Large intestine (tissue), 3 donors: ENCODE measurements around the gene ATP9B. TPM values are rescaled to one million over a fixed set of nuclear protein-coding genes. Genes with fewer than 3 reads are reported as not detected.
"Not testable (repeated sequence)": the region's sequence is repeated elsewhere in the genome, so short reads cannot be mapped to it uniquely, and the experiment has no call there.

Source experiments
- DNase-seq, 2 donors: peaks; one replicate each; pipeline versions ENCODE4 v3.0.0 to v3.0.0-alpha.2; 2013
- H3K27ac ChIP-seq: one replicate; pipeline ENCODE4 v1.5.1; 2013; ENCODE audit warnings: low read length
- H3K27me3 ChIP-seq: 2 replicates; pipeline ENCODE4 v1.6.1; 2013; ENCODE audit warnings: low read length; ENCODE audit not compliant: control insufficient read depth, insufficient read depth
- H3K36me3 ChIP-seq: 2 replicates; pipeline ENCODE4 v1.6.1; 2013; ENCODE audit warnings: low read length; ENCODE audit not compliant: control insufficient read depth, insufficient read depth
- H3K4me1 ChIP-seq: one replicate; pipeline ENCODE4 v1.6.1; 2013; ENCODE audit warnings: low read length; ENCODE audit not compliant: control insufficient read depth, insufficient read depth
- H3K4me3 ChIP-seq: one replicate; pipeline ENCODE4 v1.5.1; 2013; ENCODE audit warnings: low read length
- H3K9me3 ChIP-seq: one replicate; pipeline ENCODE4 v1.6.1; 2013; ENCODE audit warnings: mild to moderate bottlenecking, low read depth, low read length, moderate library complexity; ENCODE audit not compliant: control insufficient read depth
- WGBS: methylation state at CpG from one replicate; pipeline ENCODE4 v1.1.5; 2013; ENCODE audit warnings: low lambda C conversion rate; ENCODE audit not compliant: insufficient coverage; 5-methylcytosine and 5-hydroxymethylcytosine counted together
- polyA plus RNA-seq: library from polyadenylated mRNA; unstranded; fragments of 120-200 nt; gene quantifications from one replicate; pipeline ENCODE4 v1.2.1, GENCODE V29; 2013

Gene ATP9B
- polyA plus RNA-seq, 1 donor, result 19.9 TPM

DNA sequence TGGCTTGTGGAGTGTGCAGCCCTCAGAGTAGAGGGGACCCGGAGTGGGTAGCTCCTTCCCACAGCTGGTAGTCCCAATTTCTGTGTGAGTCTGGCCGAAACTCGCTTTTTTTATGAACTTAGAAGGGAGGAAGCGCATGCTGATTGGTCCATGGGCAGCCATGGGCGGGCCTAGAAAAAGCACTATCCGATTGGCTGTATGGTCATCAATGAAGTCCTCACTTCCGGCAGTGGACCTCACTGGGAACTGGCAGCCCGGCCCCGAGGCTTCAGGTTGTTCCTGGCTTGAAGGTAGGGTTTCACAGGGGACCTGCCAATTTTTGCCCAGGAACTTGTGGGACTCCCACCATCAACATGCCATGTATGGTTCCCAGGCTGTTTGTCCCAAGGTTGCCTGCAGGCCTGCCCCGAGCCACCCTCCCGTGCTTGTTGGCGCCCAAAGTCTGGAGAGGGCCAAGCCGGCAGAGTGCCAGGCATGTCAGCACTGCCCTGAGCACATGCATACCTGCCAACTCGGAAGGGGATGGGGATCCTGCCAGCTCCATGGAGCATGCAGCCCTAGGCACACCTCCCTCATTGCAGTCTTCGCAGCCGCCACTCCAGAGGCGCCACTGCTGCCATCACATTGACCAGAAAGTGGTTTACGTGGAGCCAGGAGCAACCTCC, 98.5 kb downstream of the ATP9B start:
- Histone ChIP-seq H3K27me3 (no peaks in the 10 kb centered on the region), H3K4me1 (no peaks in the 10 kb centered on the region), H3K36me3 (peaks cover 29% of the 10 kb centered on the region), H3K9me3 (peaks cover 6% of the 10 kb centered on the region), H3K27ac (no peak overlapping the region), H3K4me3 (no peak overlapping the region)
- WGBS, result no CpG with 5 or more reads among the region's 18 CpGs
- no peak for DNase-seq

DNA sequence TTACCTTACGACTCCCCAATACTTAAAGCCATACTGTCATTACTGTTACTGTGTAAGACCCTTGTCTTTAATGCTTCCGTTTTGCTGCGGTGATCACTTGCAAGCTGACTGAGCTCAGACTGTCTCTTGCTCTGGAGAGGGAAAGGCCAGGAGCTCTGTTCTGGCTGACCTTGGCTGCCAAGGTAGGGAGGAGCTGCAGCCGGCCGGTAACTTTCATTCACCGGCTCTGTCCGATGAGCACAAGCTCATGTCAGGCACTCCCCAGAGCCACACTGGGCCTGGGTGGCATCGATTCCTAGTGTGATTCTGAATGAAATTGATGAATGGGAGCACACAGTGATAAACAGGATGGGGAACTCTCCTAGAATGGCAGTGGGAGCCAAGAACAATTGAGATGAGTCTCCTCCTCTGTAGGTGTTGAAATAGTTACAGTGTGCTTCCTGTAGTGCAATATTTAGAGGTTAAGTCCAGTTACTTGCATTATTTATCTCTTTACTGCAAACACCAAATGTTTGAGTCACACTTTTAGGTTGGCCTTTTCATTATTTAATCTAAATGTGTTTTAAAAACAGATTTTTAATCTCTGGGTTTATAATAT, 100.9 kb downstream of the ATP9B start:
- H3K36me3 ChIP-seq, result peaks cover 30% of the 10 kb centered on the region
- DNase-seq, result no peak
- H3K27ac ChIP-seq, result no peak overlapping the region
- no CpG with 5 or more reads among the region's 8 CpGs for WGBS
- no peaks in the 10 kb centered on the region for H3K4me1 ChIP-seq
- H3K27me3 ChIP-seq, result no peaks in the 10 kb centered on the region
- peaks cover 6% of the 10 kb centered on the region for H3K9me3 ChIP-seq
- no peak overlapping the region for H3K4me3 ChIP-seq

DNA sequence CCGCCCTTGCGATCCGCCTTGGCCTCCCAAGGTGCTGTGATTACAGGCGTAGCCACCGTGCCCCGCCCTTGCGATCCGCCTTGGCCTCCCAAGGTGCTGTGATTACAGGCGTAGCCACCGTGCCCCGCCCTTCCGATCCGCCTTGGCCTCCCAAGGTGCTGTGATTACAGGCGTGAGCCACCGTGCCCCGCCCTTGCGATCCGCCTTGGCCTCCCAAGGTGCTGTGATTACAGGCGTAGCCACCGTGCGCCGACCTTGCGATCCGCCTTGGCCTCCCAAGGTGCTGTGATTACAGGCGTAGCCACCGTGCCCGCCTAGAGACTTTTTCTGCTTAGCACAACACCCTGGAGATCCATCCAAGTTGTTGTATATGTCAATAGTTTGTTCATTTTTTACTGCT, 103.1 kb downstream of the ATP9B start:
- no CpG with 5 or more reads among the region's 27 CpGs for WGBS
- not testable (repeated sequence) for H3K4me1 ChIP-seq, H3K9me3 ChIP-seq, DNase-seq, H3K27me3 ChIP-seq, H3K4me3 ChIP-seq, H3K27ac ChIP-seq
- peaks cover 12% of the 10 kb centered on the region for H3K36me3 ChIP-seq

DNA sequence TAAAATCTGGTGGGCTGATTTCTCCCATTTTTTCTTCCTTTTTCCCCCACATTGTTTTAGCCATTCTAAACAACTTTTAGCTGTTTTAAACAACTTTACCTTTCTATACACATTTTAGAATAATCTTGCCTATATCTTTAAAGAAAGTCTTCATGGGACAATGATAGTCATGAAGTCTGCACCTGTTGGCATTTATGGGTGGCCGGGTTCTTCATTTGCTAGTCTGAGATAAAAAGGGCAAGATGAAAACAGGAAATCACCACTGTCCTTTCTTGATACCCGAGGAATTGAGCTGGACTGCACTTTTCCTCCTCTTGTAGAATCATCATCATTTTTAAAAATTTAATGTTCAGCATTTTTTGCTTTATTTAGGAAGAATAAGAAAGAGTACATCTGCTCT, 104.5 kb downstream of the ATP9B start:
- Histone ChIP-seq H3K4me1 (no peaks in the 10 kb centered on the region), H3K4me3 (no peak overlapping the region), H3K27ac (no peak overlapping the region), H3K27me3 (no peaks in the 10 kb centered on the region), H3K36me3 (peaks cover 6% of the 10 kb centered on the region), H3K9me3 (peaks cover 6% of the 10 kb centered on the region)
- WGBS, result no CpG with 5 or more reads among the region's 2 CpGs
- DNase-seq, result no peak

DNA sequence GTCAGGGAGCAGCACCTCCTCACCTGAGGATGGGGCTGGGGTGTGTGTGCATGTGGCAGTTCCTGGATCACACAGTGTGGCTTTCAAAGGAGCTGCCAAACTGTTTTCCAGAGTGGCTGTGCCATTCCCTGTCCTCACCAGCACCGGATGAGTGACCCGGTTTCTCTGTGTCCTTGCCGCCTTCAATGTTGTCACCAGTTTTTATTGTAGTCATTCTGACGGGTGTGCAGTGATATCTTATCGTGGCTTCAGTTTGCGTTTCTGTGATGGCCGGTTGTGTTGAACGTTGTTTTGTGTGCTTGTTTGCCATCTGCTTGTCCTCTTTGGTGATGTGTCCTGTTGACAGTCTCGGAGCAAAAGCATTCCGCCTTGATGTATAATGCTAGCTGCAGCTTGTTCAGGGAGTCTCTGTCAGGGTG, 108.9 kb downstream of the ATP9B start:
- Histone ChIP-seq H3K36me3 (peaks cover 6% of the 10 kb centered on the region), H3K27ac (no peak overlapping the region), H3K4me3 (no peak overlapping the region), H3K9me3 (no peaks in the 10 kb centered on the region), H3K4me1 (no peaks in the 10 kb centered on the region), H3K27me3 (no peaks in the 10 kb centered on the region)
- WGBS, result no CpG with 5 or more reads among the region's 10 CpGs
- peak in 1 of 2 donors; percentile 51 for DNase-seq

DNA sequence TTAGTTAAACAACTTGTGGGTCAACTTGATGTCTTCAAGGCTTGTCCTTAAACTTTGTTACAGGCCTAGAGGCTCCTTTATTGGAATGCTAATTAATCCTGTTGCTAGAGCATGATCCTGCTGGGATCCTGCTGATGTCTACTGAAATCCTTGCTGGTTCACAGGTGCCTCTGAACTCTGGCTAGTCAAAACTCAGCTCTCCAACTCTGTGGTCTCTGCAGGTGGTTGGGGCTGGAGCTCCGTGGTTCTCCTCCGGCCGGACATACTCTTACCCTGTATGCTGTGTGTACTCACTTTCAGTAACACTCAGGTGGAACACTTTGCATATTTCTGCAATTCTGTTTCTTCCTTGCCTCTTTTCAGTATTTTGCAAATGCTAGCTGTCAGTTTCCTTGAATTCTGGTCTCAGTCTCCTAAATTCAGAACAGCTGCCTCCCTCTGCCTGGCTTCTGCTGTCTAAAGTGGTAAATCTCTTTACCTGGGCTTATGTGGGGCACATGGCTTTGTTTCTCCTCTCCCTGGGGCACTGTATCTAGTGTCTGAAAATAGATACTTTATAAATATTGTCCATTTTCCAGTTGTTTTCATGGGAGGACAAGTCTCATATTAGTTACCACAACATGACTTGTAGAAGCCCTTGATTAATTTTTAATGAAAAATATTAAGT, 113.0 kb downstream of the ATP9B start:
- no CpG with 5 or more reads among the region's 3 CpGs for WGBS

DNA sequence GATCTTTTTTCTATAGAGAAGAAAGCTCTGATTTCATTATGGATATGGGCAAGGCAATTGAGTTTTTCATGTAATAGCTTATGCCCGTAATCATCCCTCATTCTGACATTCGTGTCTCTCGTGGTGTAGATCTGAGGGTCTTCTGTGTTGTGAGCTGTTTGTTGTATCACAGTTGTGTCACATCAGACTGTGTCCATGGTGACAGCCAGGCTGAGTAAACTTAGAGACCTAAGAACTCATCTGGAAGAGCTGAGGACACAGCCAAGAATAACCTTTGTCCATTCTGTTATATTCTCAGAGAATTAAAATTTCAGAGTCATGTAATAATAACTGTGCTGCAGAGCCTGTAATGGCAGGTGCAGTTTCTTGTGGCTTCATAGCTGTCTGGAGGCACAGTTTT, 116.5 kb downstream of the ATP9B start:
- Histone ChIP-seq H3K27ac (no peak overlapping the region), H3K9me3 (no peaks in the 10 kb centered on the region), H3K36me3 (peaks cover 5% of the 10 kb centered on the region), H3K4me1 (no peaks in the 10 kb centered on the region), H3K27me3 (no peaks in the 10 kb centered on the region), H3K4me3 (no peak overlapping the region)
- DNase-seq, result no peak
- WGBS, result no CpG with 5 or more reads among the region's 3 CpGs

More for the DNA sequence above, 113.0 kb downstream of the ATP9B start:
- H3K4me3 ChIP-seq, result no peak overlapping the region
- no peaks in the 10 kb centered on the region for H3K36me3 ChIP-seq
- no peaks in the 10 kb centered on the region for H3K9me3 ChIP-seq
- no peaks in the 10 kb centered on the region for H3K27me3 ChIP-seq
- no peaks in the 10 kb centered on the region for H3K4me1 ChIP-seq
- DNase-seq, result no peak
- H3K27ac ChIP-seq, result no peak overlapping the region

DNA sequence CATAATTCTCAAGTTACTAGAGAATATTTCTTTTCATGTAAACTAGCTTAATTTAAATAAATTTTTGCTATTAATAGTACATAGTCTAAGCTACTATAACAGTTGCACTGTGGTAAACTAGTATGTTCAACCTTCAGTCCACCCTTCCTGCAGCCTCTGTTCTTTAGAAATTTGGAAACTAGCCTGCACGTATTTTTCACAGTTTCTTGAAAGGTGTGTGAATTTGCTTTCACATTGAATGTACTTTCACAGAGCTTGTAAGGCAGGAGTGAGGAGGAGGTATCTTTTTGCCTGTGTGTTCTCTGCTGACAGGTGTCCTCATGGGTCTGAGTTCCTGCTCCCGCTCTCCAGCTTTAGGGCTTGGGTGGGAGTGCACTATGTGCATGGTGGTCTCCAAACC, 117.5 kb downstream of the ATP9B start:
- no CpG with 5 or more reads among the region's 2 CpGs for WGBS
- Histone ChIP-seq H3K4me3 (no peak overlapping the region), H3K36me3 (peaks cover 5% of the 10 kb centered on the region), H3K27ac (no peak overlapping the region), H3K27me3 (no peaks in the 10 kb centered on the region), H3K9me3 (no peaks in the 10 kb centered on the region), H3K4me1 (no peaks in the 10 kb centered on the region)
- no peak for DNase-seq

DNA sequence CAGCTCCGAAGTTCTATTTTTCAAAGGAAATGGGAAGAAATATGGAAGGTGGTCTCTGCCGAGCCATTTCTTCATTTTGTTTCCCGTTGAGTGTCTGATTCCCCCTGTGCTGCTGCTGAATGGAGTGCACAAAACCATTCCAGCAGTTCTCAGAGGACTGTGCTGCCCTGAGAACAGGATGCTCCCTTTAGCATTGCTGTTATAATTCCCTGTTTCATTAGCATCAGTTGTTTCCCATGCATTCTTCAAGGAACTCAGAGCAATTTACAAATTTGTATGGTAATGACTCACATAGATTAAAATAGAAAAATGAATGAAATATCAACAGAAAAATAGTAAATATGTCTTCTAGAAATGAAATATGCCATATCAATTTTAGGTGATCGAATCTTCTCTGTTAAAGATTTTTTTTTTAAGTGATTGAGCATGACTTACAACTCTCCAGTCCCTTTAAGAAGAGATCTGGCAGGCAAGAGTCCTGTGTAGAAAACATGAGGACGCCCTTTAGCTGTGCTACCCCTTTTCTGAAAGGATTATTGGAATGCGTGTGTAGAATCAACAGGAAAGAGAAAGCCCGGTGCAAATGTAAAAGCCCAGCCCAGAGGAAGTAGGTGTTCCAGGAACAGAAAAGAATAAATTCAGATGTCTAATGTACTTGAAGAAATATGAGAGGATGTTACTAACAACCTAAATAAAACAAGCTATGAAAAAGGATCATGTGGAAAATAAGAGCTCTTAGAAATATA, 118.5 kb downstream of the ATP9B start:
- no peak overlapping the region for H3K4me3 ChIP-seq
- peaks cover 8% of the 10 kb centered on the region for H3K36me3 ChIP-seq
- DNase-seq, result no peak
- no peaks in the 10 kb centered on the region for H3K4me1 ChIP-seq
- 78% methylated on average over 4 of the region's 7 CpGs for WGBS
- H3K27me3 ChIP-seq, result no peaks in the 10 kb centered on the region
- no peak overlapping the region for H3K27ac ChIP-seq
- H3K9me3 ChIP-seq, result no peaks in the 10 kb centered on the region

DNA sequence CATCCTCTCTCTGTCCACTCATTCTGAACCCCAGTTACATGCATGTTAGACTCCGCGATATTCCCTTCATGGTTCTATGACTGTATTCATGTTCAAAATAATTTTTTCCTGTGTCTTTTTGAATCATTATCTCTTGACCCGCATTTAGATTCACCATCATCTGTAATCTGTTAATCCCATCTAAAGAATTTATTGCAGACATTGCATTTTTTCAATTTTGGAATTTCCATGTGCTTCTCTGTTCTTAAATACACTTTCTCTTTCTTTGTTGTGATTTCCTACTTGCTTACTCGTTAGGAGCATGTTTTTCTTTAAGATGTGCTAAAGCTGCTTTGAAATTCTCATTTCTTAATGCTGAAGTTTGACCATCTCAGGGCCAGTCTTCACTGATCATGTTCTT, 122.2 kb downstream of the ATP9B start:
- Histone ChIP-seq H3K36me3 (peaks cover 23% of the 10 kb centered on the region), H3K27ac (no peak overlapping the region), H3K4me1 (no peaks in the 10 kb centered on the region), H3K4me3 (no peak overlapping the region), H3K27me3 (no peaks in the 10 kb centered on the region), H3K9me3 (no peaks in the 10 kb centered on the region)
- 97% methylated on average over 4 of the region's 4 CpGs for WGBS
- no peak for DNase-seq
